Measurements from ENCODE around the gene ADGB.

DNA sequence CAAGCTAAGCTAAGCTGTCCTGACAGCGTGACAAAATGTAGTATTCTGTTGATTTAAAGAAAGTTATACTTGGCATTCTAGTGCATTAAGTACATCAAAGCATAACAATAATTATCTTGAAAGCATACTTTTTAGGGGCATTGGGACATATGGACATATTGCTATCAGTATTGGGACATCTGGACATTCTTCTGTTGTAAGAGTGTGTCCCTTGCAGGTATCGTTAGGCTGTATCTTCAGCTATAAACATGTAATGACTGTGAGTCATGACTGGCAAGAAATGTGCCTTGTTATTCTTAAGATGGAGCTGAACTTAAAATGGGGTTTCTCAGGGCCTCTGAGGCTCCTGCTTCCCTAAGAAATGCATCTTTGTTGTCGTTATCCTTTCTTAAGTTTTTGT lies 74.3 kb downstream of the ADGB start:
- TF ChIP-seq, protein P1, sequence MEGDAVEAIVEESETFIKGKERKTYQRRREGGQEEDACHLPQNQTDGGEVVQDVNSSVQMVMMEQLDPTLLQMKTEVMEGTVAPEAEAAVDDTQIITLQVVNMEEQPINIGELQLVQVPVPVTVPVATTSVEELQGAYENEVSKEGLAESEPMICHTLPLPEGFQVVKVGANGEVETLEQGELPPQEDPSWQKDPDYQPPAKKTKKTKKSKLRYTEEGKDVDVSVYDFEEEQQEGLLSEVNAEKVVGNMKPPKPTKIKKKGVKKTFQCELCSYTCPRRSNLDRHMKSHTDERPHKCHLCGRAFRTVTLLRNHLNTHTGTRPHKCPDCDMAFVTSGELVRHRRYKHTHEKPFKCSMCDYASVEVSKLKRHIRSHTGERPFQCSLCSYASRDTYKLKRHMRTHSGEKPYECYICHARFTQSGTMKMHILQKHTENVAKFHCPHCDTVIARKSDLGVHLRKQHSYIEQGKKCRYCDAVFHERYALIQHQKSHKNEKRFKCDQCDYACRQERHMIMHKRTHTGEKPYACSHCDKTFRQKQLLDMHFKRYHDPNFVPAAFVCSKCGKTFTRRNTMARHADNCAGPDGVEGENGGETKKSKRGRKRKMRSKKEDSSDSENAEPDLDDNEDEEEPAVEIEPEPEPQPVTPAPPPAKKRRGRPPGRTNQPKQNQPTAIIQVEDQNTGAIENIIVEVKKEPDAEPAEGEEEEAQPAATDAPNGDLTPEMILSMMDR (IDR thresholded peaks at IDR 0.05; ENCODE audit: insufficient read depth, low read depth, low read length) = no peak
- no peak for TF ChIP-seq EZH2 (IDR thresholded peaks at IDR 0.05; ENCODE audit: insufficient read depth, low read length)
